GM12878 (cell line): ENCODE results near the gene PLP2. TPM values are rescaled to one million over a fixed set of nuclear protein-coding genes. Genes with fewer than 3 reads are reported as not detected.

Source experiments
- CBX3 ChIP-seq: fragments of 200-600 bp; sonication (generic); IDR thresholded peaks from 2 replicates; pipeline ENCODE4 v1.6.1; 2016; ENCODE audit warnings: low read depth, borderline replicate concordance
- ESRRA ChIP-seq: IDR thresholded peaks from 2 replicates; pipeline ENCODE4 v1.6.1; 2012; ENCODE audit warnings: mild to moderate bottlenecking, low read length, improper control_type of control experiment
- HCFC1 ChIP-seq: fragments of 150-350 bp; IDR thresholded peaks from 2 replicates; pipeline ENCODE4 v1.6.1; 2014; ENCODE audit warnings: low read length
- HDAC6 ChIP-seq: fragments of 200-600 bp; sonication (generic); IDR thresholded peaks from one replicate; pipeline ENCODE4 v1.8.0; 2017; ENCODE audit warnings: antibody characterized with exemption; ENCODE audit not compliant: unreplicated experiment
- KDM1A ChIP-seq: fragments of 200-600 bp; sonication (generic); IDR thresholded peaks from 2 replicates; pipeline ENCODE4 v1.6.1; 2016; ENCODE audit warnings: borderline replicate concordance
- KLF5 ChIP-seq: fragments of 450-650 bp; IDR thresholded peaks from 2 replicates; pipeline ENCODE4 v1.6.1; 2014; ENCODE audit warnings: mild to moderate bottlenecking; ENCODE audit not compliant: partially characterized antibody
- MEF2A ChIP-seq: IDR thresholded peaks from 2 replicates; pipeline ENCODE4 v1.6.1; 2011; ENCODE audit warnings: low read depth, mild to moderate bottlenecking, low read length, moderate library complexity; ENCODE audit not compliant: insufficient read depth
- NFIC ChIP-seq: IDR thresholded peaks from 2 replicates; pipeline ENCODE4 v1.6.1; 2012; ENCODE audit warnings: low read depth, mild to moderate bottlenecking, inconsistent platforms, low read length, moderate library complexity
- POLR2AphosphoS2 ChIP-seq: IDR thresholded peaks from 2 replicates; pipeline ENCODE4 v1.6.1; 2011; ENCODE audit warnings: low read depth, mild to moderate bottlenecking, low read length, improper control_type of control experiment, moderate library complexity
- RAD51 ChIP-seq: fragments of 450-650 bp; IDR thresholded peaks from 2 replicates; pipeline ENCODE4 v1.6.1; 2016; ENCODE audit warnings: moderate library complexity, mild to moderate bottlenecking, inconsistent platforms
- ZNF207 ChIP-seq: fragments of 450-650 bp; IDR thresholded peaks from 2 replicates; pipeline ENCODE4 v1.6.1; 2014; ENCODE audit warnings: antibody characterized with exemption, mild to moderate bottlenecking, borderline replicate concordance
- ZNF24 ChIP-seq: fragments of 450-650 bp; IDR thresholded peaks from 2 replicates; pipeline ENCODE4 v1.6.1; 2017; ENCODE audit warnings: antibody characterized with exemption, mild to moderate bottlenecking
- polyA plus RNA-seq, 11 experiments: library from polyadenylated mRNA; depleted of rRNA in 4 of 11; unstranded in 6 of 11; stranded (reverse) in 5 of 11; fragments of >200 nt; fragmentation: Nextera tagmentation in 4 of 11; fragmentation: Illumina TruSeq in 1 of 11; extraction: Ambion mirVana in 4 of 11; extraction: Trizol in 1 of 11; gene quantifications; 1 replicate in 1 of 11; 2 replicates in 10 of 11; pipeline versions ENCODE4 v1.2.1 to v1.2.3, GENCODE V29; 2011 to 2016; ENCODE audit warnings: inconsistent platforms in 2 of 11, missing spikeins in 2 of 11, low read depth in 1 of 11
- total RNA-seq, 4 experiments: library from RNA; depleted of rRNA in 3 of 4; stranded (reverse); fragments of >200 nt in 3 of 4; fragmentation: Illumina TruSeq in 1 of 4; extraction: Trizol in 1 of 4; gene quantifications; 2 replicates each; pipeline versions ENCODE4 v1.2.1 to v1.2.3, GENCODE V29; 2013 to 2021
- TF ChIP-seq, protein P1 (sequence below): fragments of 450-650 bp; formaldehyde crosslinking; IDR thresholded peaks from 2 replicates; pipeline ENCODE4 v1.4.0; 2020; ENCODE audit warnings: mild to moderate bottlenecking, moderate library complexity
- TF ChIP-seq, protein P2 (sequence below): fragments of 450-650 bp; IDR thresholded peaks from 2 replicates; pipeline ENCODE4 v1.6.1; 2017; ENCODE audit warnings: mild to moderate bottlenecking, low read depth, inconsistent platforms; ENCODE audit not compliant: poor library complexity, severe bottlenecking
- TF ChIP-seq, protein P3 (sequence below): IDR thresholded peaks from 2 replicates; pipeline ENCODE4 v1.6.1; 2011; ENCODE audit warnings: borderline replicate concordance, low read depth, mild to moderate bottlenecking, moderate library complexity, low read length; ENCODE audit not compliant: insufficient read depth, poor library complexity, severe bottlenecking
- TF ChIP-seq, protein P4 (sequence below): fragments of 450-650 bp; IDR thresholded peaks from 2 replicates; pipeline ENCODE4 v1.6.1; 2017; ENCODE audit warnings: mild to moderate bottlenecking
- TF ChIP-seq, protein P5 (sequence below): IDR thresholded peaks from 2 replicates; pipeline ENCODE4 v1.6.1; 2011; ENCODE audit warnings: low read depth, low read length, improper control_type of control experiment, borderline replicate concordance
- TF ChIP-seq, protein P6 (sequence below): fragments of 450-650 bp; IDR thresholded peaks from 2 replicates; pipeline ENCODE4 v1.6.1; 2014; ENCODE audit warnings: mild to moderate bottlenecking

Gene PLP2
- total and polyA plus RNA-seq, 10 of the 15 experiments (the other 5 are each of a cell fraction or from before 2014, with no cell fraction given), result 56.6 to 177 (median 99.3) TPM

DNA sequence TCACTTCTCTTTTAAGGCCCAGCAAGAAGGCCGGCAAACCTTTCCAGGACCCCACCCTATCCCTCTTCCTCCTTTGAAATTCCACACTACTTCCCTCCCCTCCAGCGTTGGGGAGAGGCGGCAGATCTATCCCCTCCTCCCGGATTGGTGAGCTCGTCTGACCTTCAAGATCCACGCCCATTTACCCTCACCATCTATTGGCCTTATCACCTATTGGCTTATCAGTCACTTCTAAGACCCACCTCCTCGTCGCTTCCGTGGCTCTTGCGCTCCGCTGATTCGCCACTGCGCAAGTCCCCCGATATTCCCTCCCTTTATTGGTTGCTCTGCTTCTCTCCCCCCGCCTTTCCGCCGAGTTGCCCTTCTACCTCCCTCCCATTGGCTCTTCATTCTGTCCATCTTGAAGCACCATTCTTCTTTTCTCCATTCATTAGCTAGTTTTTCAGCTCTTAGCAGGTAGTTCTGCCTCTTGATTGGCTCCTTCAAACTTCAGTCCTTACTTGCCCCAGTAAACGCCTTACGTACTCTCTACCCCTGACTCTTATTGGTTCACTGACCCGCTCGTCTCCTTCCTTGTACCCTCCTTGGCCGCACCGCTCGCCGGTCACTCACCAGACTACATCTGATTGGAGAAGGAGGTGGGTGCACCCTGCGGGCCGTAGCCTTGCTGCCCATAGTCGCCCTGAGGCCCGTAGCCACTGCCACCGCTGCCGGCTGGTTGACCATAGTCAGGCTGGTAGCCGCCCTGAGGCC is 19.3 kb downstream of the PLP2 start (continued):
- TF ChIP-seq, protein P1, sequence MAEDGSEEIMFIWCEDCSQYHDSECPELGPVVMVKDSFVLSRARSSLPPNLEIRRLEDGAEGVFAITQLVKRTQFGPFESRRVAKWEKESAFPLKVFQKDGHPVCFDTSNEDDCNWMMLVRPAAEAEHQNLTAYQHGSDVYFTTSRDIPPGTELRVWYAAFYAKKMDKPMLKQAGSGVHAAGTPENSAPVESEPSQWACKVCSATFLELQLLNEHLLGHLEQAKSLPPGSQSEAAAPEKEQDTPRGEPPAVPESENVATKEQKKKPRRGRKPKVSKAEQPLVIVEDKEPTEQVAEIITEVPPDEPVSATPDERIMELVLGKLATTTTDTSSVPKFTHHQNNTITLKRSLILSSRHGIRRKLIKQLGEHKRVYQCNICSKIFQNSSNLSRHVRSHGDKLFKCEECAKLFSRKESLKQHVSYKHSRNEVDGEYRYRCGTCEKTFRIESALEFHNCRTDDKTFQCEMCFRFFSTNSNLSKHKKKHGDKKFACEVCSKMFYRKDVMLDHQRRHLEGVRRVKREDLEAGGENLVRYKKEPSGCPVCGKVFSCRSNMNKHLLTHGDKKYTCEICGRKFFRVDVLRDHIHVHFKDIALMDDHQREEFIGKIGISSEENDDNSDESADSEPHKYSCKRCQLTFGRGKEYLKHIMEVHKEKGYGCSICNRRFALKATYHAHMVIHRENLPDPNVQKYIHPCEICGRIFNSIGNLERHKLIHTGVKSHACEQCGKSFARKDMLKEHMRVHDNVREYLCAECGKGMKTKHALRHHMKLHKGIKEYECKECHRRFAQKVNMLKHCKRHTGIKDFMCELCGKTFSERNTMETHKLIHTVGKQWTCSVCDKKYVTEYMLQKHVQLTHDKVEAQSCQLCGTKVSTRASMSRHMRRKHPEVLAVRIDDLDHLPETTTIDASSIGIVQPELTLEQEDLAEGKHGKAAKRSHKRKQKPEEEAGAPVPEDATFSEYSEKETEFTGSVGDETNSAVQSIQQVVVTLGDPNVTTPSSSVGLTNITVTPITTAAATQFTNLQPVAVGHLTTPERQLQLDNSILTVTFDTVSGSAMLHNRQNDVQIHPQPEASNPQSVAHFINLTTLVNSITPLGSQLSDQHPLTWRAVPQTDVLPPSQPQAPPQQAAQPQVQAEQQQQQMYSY (CRISPR knock-in tag), result no peak
- TF ChIP-seq NFIC, result no peak
- TF ChIP-seq HCFC1, result no peak
- no peak for TF ChIP-seq CBX3
- TF ChIP-seq, protein P2, sequence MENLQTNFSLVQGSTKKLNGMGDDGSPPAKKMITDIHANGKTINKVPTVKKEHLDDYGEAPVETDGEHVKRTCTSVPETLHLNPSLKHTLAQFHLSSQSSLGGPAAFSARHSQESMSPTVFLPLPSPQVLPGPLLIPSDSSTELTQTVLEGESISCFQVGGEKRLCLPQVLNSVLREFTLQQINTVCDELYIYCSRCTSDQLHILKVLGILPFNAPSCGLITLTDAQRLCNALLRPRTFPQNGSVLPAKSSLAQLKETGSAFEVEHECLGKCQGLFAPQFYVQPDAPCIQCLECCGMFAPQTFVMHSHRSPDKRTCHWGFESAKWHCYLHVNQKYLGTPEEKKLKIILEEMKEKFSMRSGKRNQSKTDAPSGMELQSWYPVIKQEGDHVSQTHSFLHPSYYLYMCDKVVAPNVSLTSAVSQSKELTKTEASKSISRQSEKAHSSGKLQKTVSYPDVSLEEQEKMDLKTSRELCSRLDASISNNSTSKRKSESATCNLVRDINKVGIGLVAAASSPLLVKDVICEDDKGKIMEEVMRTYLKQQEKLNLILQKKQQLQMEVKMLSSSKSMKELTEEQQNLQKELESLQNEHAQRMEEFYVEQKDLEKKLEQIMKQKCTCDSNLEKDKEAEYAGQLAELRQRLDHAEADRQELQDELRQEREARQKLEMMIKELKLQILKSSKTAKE, result peak; percentile 96
- no peak for TF ChIP-seq KDM1A
- TF ChIP-seq ZNF24, result no peak
- TF ChIP-seq, protein P3, sequence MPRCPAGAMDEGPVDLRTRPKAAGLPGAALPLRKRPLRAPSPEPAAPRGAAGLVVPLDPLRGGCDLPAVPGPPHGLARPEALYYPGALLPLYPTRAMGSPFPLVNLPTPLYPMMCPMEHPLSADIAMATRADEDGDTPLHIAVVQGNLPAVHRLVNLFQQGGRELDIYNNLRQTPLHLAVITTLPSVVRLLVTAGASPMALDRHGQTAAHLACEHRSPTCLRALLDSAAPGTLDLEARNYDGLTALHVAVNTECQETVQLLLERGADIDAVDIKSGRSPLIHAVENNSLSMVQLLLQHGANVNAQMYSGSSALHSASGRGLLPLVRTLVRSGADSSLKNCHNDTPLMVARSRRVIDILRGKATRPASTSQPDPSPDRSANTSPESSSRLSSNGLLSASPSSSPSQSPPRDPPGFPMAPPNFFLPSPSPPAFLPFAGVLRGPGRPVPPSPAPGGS, result no peak
- TF ChIP-seq, protein P4, sequence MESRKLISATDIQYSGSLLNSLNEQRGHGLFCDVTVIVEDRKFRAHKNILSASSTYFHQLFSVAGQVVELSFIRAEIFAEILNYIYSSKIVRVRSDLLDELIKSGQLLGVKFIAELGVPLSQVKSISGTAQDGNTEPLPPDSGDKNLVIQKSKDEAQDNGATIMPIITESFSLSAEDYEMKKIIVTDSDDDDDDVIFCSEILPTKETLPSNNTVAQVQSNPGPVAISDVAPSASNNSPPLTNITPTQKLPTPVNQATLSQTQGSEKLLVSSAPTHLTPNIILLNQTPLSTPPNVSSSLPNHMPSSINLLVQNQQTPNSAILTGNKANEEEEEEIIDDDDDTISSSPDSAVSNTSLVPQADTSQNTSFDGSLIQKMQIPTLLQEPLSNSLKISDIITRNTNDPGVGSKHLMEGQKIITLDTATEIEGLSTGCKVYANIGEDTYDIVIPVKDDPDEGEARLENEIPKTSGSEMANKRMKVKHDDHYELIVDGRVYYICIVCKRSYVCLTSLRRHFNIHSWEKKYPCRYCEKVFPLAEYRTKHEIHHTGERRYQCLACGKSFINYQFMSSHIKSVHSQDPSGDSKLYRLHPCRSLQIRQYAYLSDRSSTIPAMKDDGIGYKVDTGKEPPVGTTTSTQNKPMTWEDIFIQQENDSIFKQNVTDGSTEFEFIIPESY, result no peak
- TF ChIP-seq HDAC6, result no peak
- no peak for TF ChIP-seq RAD51
- TF ChIP-seq, protein P5, sequence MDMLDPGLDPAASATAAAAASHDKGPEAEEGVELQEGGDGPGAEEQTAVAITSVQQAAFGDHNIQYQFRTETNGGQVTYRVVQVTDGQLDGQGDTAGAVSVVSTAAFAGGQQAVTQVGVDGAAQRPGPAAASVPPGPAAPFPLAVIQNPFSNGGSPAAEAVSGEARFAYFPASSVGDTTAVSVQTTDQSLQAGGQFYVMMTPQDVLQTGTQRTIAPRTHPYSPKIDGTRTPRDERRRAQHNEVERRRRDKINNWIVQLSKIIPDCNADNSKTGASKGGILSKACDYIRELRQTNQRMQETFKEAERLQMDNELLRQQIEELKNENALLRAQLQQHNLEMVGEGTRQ, result no peak
- TF ChIP-seq POLR2AphosphoS2, result peak; percentile 56; the same call in 1 of the 2 replicates
- no peak for TF ChIP-seq ESRRA
- no peak for TF ChIP-seq ZNF207
- peak; percentile 93 for TF ChIP-seq KLF5
- TF ChIP-seq, protein P6, sequence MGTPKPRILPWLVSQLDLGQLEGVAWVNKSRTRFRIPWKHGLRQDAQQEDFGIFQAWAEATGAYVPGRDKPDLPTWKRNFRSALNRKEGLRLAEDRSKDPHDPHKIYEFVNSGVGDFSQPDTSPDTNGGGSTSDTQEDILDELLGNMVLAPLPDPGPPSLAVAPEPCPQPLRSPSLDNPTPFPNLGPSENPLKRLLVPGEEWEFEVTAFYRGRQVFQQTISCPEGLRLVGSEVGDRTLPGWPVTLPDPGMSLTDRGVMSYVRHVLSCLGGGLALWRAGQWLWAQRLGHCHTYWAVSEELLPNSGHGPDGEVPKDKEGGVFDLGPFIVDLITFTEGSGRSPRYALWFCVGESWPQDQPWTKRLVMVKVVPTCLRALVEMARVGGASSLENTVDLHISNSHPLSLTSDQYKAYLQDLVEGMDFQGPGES, result peak; percentile 93
- TF ChIP-seq MEF2A, result no peak
